ENCODE results near the gene SH2D6.

Gene SH2D6

GRCh38 chr2:85390941-85391669 is 27.4 kb upstream of the SH2D6 start:
- Mint-ChIP-seq H3K4me1 (peaks cover 19 to 36% of the 10 kb centered on the region in 2 donors), H3K27ac (peak overlapping the region; percentile 81), H3K4me3 (no peak overlapping the region), H3K36me3 (peaks cover 18 to 36% of the 10 kb centered on the region in 2 donors), H3K9me3 (no peaks in the 10 kb centered on the region), H3K27me3 (no peaks in the 10 kb centered on the region)
- ATAC-seq (replicated peaks) (peak; percentile 54 to 69), DNase-seq (peak; percentile 32)

GRCh38 chr2:85393836-85394235 is 24.7 kb upstream of the SH2D6 start:
- DNase-seq (no peak), ATAC-seq (replicated peaks) (no peak)
- H3K36me3 Mint-ChIP-seq = peaks cover 36 to 59% of the 10 kb centered on the region in 2 donors
- H3K27me3 Mint-ChIP-seq = no peaks in the 10 kb centered on the region
- peak overlapping the region; percentile 48 for H3K27ac Mint-ChIP-seq
- H3K4me1 Mint-ChIP-seq = peaks cover 24 to 36% of the 10 kb centered on the region in 2 donors
- H3K4me3 Mint-ChIP-seq = no peak overlapping the region
- no peaks in the 10 kb centered on the region for H3K9me3 Mint-ChIP-seq

GRCh38 chr2:85394261-85394681 is 24.2 kb upstream of the SH2D6 start:
- H3K36me3 Mint-ChIP-seq = peaks cover 37 to 59% of the 10 kb centered on the region in 2 donors
- no peaks in the 10 kb centered on the region for H3K9me3 Mint-ChIP-seq
- DNase-seq (no peak), ATAC-seq (replicated peaks) (no peak)
- H3K27ac Mint-ChIP-seq = peak overlapping the region; percentile 48
- H3K4me3 Mint-ChIP-seq = no peak overlapping the region
- peaks cover 24 to 36% of the 10 kb centered on the region in 2 donors for H3K4me1 Mint-ChIP-seq
- H3K27me3 Mint-ChIP-seq = no peaks in the 10 kb centered on the region

GRCh38 chr2:85394976-85395375 is 23.5 kb upstream of the SH2D6 start:
- peak overlapping the region; percentile 42 for H3K27ac Mint-ChIP-seq
- DNase-seq (no peak), ATAC-seq (replicated peaks) (no peak)
- no peak overlapping the region for H3K4me3 Mint-ChIP-seq
- peaks cover 35 to 57% of the 10 kb centered on the region in 2 donors for H3K36me3 Mint-ChIP-seq
- H3K27me3 Mint-ChIP-seq = no peaks in the 10 kb centered on the region
- H3K9me3 Mint-ChIP-seq = no peaks in the 10 kb centered on the region
- peaks cover 24 to 36% of the 10 kb centered on the region in 2 donors for H3K4me1 Mint-ChIP-seq

- Mint-ChIP-seq H3K27ac (no peak overlapping the region), H3K27me3 (no peaks in the 10 kb centered on the region), H3K4me3 (no peak overlapping the region), H3K36me3 (peaks cover 36 to 60% of the 10 kb centered on the region in 2 donors), H3K9me3 (no peaks in the 10 kb centered on the region), H3K4me1 (peaks cover 24 to 34% of the 10 kb centered on the region in 2 donors)
- DNase-seq (no peak), ATAC-seq (replicated peaks) (no peak)
Observed at GRCh38 chr2:85395912-85396475, 22.5 kb upstream of the SH2D6 start.

- H3K36me3 Mint-ChIP-seq = peaks cover 39 to 59% of the 10 kb centered on the region in 2 donors
- DNase-seq = no peak
- H3K4me3 Mint-ChIP-seq = peak overlapping the region in 1 of 2 donors; percentile 10
- H3K4me1 Mint-ChIP-seq = peaks cover 20 to 28% of the 10 kb centered on the region in 2 donors
- peak overlapping the region; percentile 86 for H3K27ac Mint-ChIP-seq
- H3K9me3 Mint-ChIP-seq = no peaks in the 10 kb centered on the region
- H3K27me3 Mint-ChIP-seq = no peaks in the 10 kb centered on the region
- ATAC-seq (replicated peaks) = no peak
Observed at GRCh38 chr2:85396531-85397470, 21.7 kb upstream of the SH2D6 start.

DNA sequence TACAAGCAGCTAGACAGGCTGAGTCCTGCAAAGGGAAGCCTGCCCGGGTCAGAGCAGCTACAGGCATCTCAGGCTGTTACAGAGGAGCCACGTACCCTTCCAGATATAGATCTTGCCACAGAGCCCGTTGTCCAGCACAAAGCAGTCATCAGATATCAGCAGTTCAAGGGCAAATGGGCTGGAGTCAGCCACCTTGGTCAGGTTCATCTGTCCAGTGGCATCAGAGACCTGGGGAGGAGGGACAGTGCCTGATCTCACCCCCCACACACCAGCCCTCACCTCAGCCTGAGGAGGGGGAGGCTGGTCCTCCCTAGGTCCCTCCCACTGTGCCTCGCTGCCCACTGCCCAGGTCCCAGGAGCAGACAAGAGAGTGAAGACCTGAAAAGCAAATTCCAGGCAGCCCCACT is 20.6 kb upstream of the SH2D6 start:
- peaks cover 22 to 28% of the 10 kb centered on the region in 2 donors for H3K4me1 Mint-ChIP-seq
- no peak overlapping the region for H3K27ac Mint-ChIP-seq
- no peak for DNase-seq
- H3K27me3 Mint-ChIP-seq = no peaks in the 10 kb centered on the region
- H3K36me3 Mint-ChIP-seq = peaks cover 44 to 67% of the 10 kb centered on the region in 2 donors
- no peak for ATAC-seq (replicated peaks)
- peaks cover 3% of the 10 kb centered on the region in 2 donors for H3K9me3 Mint-ChIP-seq
- no peak overlapping the region for H3K4me3 Mint-ChIP-seq

DNA sequence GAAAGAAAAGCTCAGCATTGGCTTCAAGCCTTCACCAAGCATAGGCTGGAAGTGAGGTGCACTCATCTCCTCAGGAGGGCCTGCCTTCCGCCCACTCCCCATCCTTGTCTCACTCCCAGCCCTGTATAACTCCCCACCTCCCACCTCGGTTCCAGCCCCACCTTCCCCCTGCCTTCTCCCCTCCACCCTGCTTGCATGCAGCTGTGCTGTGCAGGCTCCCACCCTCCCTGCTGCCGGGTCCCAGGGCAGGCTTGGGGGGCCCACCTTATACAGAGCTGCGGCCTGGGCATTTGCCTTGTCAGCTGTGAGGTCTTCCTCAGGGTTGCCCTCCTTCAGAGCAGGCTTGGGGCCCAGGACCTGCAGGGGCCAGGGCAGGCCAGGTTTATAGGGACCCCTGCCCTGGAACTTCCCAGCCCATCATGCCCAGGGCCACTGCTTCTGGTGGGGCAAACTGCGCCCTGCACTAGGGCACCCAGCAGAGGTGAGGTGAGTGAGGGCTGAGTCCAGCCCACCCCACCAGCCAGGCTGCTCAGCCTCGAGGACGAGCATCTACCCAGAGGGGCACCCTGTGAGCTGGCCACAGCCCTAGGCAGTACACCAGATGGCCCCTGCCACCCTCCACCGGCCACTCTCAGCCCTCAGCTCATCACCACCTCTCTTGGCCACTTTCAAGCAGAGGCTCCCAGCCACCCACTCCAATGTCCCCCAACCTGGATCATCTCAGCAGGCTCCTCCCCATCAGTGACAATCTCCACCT is 19.9 kb upstream of the SH2D6 start:
- Mint-ChIP-seq H3K36me3 (peaks cover 45 to 71% of the 10 kb centered on the region in 2 donors), H3K27me3 (no peaks in the 10 kb centered on the region), H3K9me3 (peaks cover 3% of the 10 kb centered on the region in 2 donors), H3K4me3 (no peak overlapping the region), H3K4me1 (peaks cover 18 to 28% of the 10 kb centered on the region in 2 donors), H3K27ac (no peak overlapping the region)
- ATAC-seq (replicated peaks) (no peak), DNase-seq (no peak)

DNA sequence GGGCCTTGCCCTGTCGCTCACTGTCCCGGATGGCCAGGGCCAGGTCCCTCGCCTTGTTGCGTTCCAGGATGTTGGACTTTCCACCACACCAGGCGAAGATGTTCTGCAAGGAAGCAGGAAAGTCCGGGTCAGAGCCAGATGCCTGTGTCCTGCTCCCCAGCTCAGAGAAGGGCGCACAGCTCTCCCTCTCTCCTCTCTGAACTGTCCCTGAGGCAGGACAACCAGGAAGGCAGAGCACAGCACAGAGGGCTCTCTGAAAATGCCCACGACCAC is 19.4 kb upstream of the SH2D6 start:
- no peaks in the 10 kb centered on the region for H3K27me3 Mint-ChIP-seq
- no peak overlapping the region for H3K4me3 Mint-ChIP-seq
- peak overlapping the region; percentile 79 for H3K27ac Mint-ChIP-seq
- H3K36me3 Mint-ChIP-seq = peaks cover 47 to 76% of the 10 kb centered on the region in 2 donors
- peaks cover 3% of the 10 kb centered on the region in 2 donors for H3K9me3 Mint-ChIP-seq
- DNase-seq (no peak), ATAC-seq (replicated peaks) (no peak)
- peaks cover 15 to 28% of the 10 kb centered on the region in 2 donors for H3K4me1 Mint-ChIP-seq

- no peak for DNase-seq
- H3K9me3 Mint-ChIP-seq = peaks cover 3% of the 10 kb centered on the region in 2 donors
- H3K4me3 Mint-ChIP-seq = no peak overlapping the region
- H3K27me3 Mint-ChIP-seq = no peaks in the 10 kb centered on the region
- H3K36me3 Mint-ChIP-seq = peaks cover 47 to 74% of the 10 kb centered on the region in 2 donors
- peaks cover 13 to 23% of the 10 kb centered on the region in 2 donors for H3K4me1 Mint-ChIP-seq
- H3K27ac Mint-ChIP-seq = no peak overlapping the region
- ATAC-seq (replicated peaks) = no peak
Observed at GRCh38 chr2:85400023-85400422, 18.5 kb upstream of the SH2D6 start.

GRCh38 chr2:85400541-85401463 is 17.7 kb upstream of the SH2D6 start:
- DNase-seq (no peak), ATAC-seq (replicated peaks) (no peak)
- Mint-ChIP-seq H3K4me3 (no peak overlapping the region), H3K27me3 (no peaks in the 10 kb centered on the region), H3K27ac (no peak overlapping the region), H3K4me1 (peaks cover 20 to 28% of the 10 kb centered on the region in 2 donors), H3K36me3 (peaks cover 46 to 78% of the 10 kb centered on the region in 2 donors), H3K9me3 (peaks cover 3% of the 10 kb centered on the region in 2 donors)

DNA sequence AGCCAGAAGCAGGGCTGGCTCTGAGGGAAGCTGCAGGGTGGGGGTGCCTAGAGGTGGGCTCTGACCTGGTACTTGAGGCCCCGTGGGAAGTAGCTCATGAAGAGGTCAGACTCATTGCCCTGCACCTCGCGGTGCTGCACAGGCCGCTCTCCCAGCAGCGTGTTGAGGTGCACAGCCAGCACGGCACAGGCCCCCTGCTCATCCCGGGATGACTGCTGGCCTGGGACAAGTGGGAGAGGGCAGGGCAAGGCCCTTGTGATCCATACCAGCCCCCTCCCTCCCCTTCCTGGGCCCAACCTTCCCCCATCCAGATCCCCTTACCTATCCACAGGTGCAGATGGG is 17.1 kb upstream of the SH2D6 start:
- peaks cover 45 to 76% of the 10 kb centered on the region in 2 donors for H3K36me3 Mint-ChIP-seq
- H3K27ac Mint-ChIP-seq = no peak overlapping the region
- no peak for ATAC-seq (replicated peaks)

DNA sequence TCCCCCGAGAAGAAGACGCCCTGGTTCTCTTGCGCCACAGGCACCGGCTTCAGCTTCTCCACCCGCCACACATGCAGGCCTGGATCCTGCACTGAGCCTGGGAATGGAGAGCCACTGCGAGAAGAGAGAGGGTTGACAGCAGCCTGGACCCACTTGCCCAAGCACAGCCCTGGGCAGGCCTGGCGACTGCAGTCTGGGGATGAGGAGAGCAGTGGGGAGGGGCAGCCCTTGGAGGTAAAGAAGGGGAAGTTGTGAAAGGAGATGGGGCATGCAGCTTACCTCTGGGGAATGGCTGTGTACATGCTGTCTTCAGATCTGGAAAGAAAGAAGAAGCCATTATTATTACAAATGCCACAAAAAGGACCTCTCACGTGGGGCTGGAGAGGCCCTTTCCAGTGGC is 16.7 kb upstream of the SH2D6 start:
- ATAC-seq (replicated peaks) (peak; percentile 53 to 59), DNase-seq (no peak)
- Mint-ChIP-seq H3K27ac (peak overlapping the region; percentile 94), H3K36me3 (peaks cover 42 to 72% of the 10 kb centered on the region in 2 donors), H3K4me3 (peak overlapping the region; percentile 7 to 66), H3K9me3 (peaks cover 3% of the 10 kb centered on the region in 2 donors), H3K4me1 (peaks cover 22 to 37% of the 10 kb centered on the region in 2 donors), H3K27me3 (no peaks in the 10 kb centered on the region)

More for the DNA sequence above, 17.1 kb upstream of the SH2D6 start:
- H3K27me3 Mint-ChIP-seq = no peaks in the 10 kb centered on the region
- H3K4me1 Mint-ChIP-seq = peaks cover 22 to 35% of the 10 kb centered on the region in 2 donors
- H3K9me3 Mint-ChIP-seq = peaks cover 3% of the 10 kb centered on the region in 2 donors
- H3K4me3 Mint-ChIP-seq = no peak overlapping the region
- DNase-seq = no peak

All from stimulated activated naive B cell treated with anti-CD40 and anti-IgM and Interleukin-4, amounts not matched to agents 10 μg/mL and 1 μg/mL and 100 μg/mL, for 72 hours (primary cell).